CD4-positive, alpha-beta T cell (primary cell): ENCODE measurements around the gene SLC5A6. TPM values are rescaled to one million over a fixed set of nuclear protein-coding genes. Genes with fewer than 3 reads are reported as not detected.

Experiments
- ATAC-seq: fragments of 200-7000 bp; cut with Tn5 transposase; one replicate; pipeline ENCODE4 v1.10.0; 2022; ENCODE audit warnings: mild to moderate bottlenecking; ENCODE audit not compliant: poor library complexity
- CTCF ChIA-PET: fragments of 350-600 bp; sonication (Branson Sonifier 250); formaldehyde crosslinking; loops from one replicate; lab custom pipeline; 2021; ENCODE audit warnings: antibody characterized with exemption, inconsistent platforms; lab: Charles Lee
- POLR2A ChIA-PET: fragments of 350-600 bp; sonication (Branson Sonifier 250); formaldehyde crosslinking; loops from one replicate; lab custom pipeline; 2021; ENCODE audit warnings: antibody characterized with exemption, inconsistent platforms; lab: Charles Lee
- DNase-seq, 14 experiments: peaks; one replicate each; pipeline ENCODE4 v3.0.0-alpha.2; 2013 to 2020; ENCODE audit warnings: mixed read lengths in 2 of 14
- H3K27ac ChIP-seq, 2 donors: one replicate each; pipeline versions ENCODE4 v1.5.1 to v1.7.0; 2013; ENCODE audit warnings: low read length in 2 of 2, low read depth in 1 of 2, mild to moderate bottlenecking in 1 of 2
- H3K27me3 ChIP-seq, 2 experiments: 1 replicate in 1 of 2; 2 replicates in 1 of 2; pipeline versions ENCODE4 v1.6.1 to v1.7.0; 2013; ENCODE audit warnings: low read length in 2 of 2, control low read depth in 1 of 2, mild to moderate bottlenecking in 1 of 2, moderate library complexity in 1 of 2; ENCODE audit not compliant: insufficient read depth in 2 of 2, control insufficient read depth in 1 of 2
- H3K36me3 ChIP-seq: one replicate; pipeline ENCODE4 v1.6.1; 2013; ENCODE audit warnings: low read length, control low read depth; ENCODE audit not compliant: insufficient read depth
- H3K4me1 ChIP-seq: one replicate; pipeline ENCODE4 v1.6.1; 2013; ENCODE audit warnings: low read length, control low read depth; ENCODE audit not compliant: insufficient read depth
- H3K4me3 ChIP-seq: one replicate; pipeline ENCODE4 v1.5.1; 2013; ENCODE audit warnings: mild to moderate bottlenecking, low read length, moderate library complexity
- H3K9me3 ChIP-seq, 2 experiments: 1 replicate in 1 of 2; 2 replicates in 1 of 2; pipeline versions ENCODE4 v1.6.1 to v1.7.0; 2013; ENCODE audit warnings: low read length in 2 of 2, mild to moderate bottlenecking in 2 of 2, control low read depth in 1 of 2, moderate library complexity in 1 of 2; ENCODE audit not compliant: control insufficient read depth in 1 of 2, insufficient read depth in 1 of 2
- H3K27ac Mint-ChIP-seq: one replicate; pipeline ENCODE4 v1.8.0; 2020; ENCODE audit warnings: mixed read lengths
- H3K27me3 Mint-ChIP-seq: one replicate; pipeline ENCODE4 v1.8.0; 2021; ENCODE audit warnings: mixed read lengths
- H3K36me3 Mint-ChIP-seq: one replicate; pipeline ENCODE4 v1.8.0; 2021; ENCODE audit warnings: low read depth, mixed read lengths
- H3K4me1 Mint-ChIP-seq: one replicate; pipeline ENCODE4 v1.8.0; 2021; ENCODE audit warnings: low read depth, mixed read lengths
- H3K4me3 Mint-ChIP-seq: one replicate; pipeline ENCODE4 v1.8.0; 2020; ENCODE audit warnings: mild to moderate bottlenecking, mixed read lengths
- H3K9me3 Mint-ChIP-seq: one replicate; pipeline ENCODE4 v1.8.0; 2020; ENCODE audit warnings: mixed read lengths
- CTCF ChIP-seq: fragments of 200-600 bp; IDR thresholded peaks from one replicate; pipeline ENCODE4 v1.8.0; 2022; ENCODE audit warnings: antibody characterized with exemption, mild to moderate bottlenecking
- intact Hi-C, 2 experiments: fragments of 100-400 bp; cut with DNase I in 1 of 2; cut with micrococcal nuclease in 1 of 2; formaldehyde crosslinking; loops; one replicate each; pipeline versions ENCODE4 v1.15.1 to v1.9.0; 2023 to 2025; cut with DNase I, micrococcal nuclease
- total RNA-seq, 174 experiments: library from RNA in 2 of 174; stranded (reverse) in 2 of 174; gene quantifications; one replicate each; pipeline ENCODE4 v1.2.3 and lab custom pipeline; 2021 to 2026

Gene SLC5A6
- total RNA-seq, 2 experiments from 2014 or later = 196 to 207 TPM

DNA sequence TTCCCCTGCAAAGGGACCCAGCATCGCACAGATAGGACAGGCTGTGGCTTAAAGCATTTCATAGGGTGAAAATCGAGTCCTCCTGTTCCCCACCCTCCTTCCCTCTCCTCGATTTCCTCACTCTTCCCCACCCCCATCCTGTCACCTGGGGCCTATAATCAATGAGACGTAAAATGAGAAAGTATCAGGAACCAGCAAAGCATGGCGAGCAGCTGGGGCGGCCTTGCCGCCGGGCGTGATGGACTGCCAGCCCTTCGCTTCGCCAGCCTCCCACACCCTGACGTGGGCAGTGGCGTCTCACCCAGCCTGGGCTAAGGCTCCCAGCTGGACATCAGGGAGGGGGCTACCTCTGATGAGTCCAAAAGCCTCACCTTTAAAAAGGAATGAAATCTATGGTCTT is 39.7 kb upstream of the SLC5A6 start:
- ChIA-PET CTCF (interaction anchor here (0.8 to 1.3 kb wide), 3 partner anchors 13 to 52 kb away, joined by 3 to 4 read pairs (median 3); no protein-coding TSS in a partner anchor), POLR2A (no interaction called here)
- ATAC-seq (no peak), DNase-seq (no peak)
- H3K4me3 Mint-ChIP-seq = no peak overlapping the region
- H3K36me3 ChIP-seq = no peaks in the 10 kb centered on the region
- H3K9me3 Mint-ChIP-seq = no peaks in the 10 kb centered on the region
- no peak overlapping the region for H3K27ac ChIP-seq
- peaks cover 49% of the 10 kb centered on the region for H3K27me3 Mint-ChIP-seq
- intact Hi-C loops = no loop called here
- H3K9me3 ChIP-seq = no peaks in the 10 kb centered on the region
- peaks cover 6% of the 10 kb centered on the region for H3K4me1 ChIP-seq
- H3K27me3 ChIP-seq = peaks cover 18 to 27% of the 10 kb centered on the region in 2 experiments
- H3K27ac Mint-ChIP-seq = no peak overlapping the region
- H3K4me1 Mint-ChIP-seq = no peaks in the 10 kb centered on the region
- no peak for TF ChIP-seq CTCF
- no peak overlapping the region for H3K4me3 ChIP-seq
- no peaks in the 10 kb centered on the region for H3K36me3 Mint-ChIP-seq

DNA sequence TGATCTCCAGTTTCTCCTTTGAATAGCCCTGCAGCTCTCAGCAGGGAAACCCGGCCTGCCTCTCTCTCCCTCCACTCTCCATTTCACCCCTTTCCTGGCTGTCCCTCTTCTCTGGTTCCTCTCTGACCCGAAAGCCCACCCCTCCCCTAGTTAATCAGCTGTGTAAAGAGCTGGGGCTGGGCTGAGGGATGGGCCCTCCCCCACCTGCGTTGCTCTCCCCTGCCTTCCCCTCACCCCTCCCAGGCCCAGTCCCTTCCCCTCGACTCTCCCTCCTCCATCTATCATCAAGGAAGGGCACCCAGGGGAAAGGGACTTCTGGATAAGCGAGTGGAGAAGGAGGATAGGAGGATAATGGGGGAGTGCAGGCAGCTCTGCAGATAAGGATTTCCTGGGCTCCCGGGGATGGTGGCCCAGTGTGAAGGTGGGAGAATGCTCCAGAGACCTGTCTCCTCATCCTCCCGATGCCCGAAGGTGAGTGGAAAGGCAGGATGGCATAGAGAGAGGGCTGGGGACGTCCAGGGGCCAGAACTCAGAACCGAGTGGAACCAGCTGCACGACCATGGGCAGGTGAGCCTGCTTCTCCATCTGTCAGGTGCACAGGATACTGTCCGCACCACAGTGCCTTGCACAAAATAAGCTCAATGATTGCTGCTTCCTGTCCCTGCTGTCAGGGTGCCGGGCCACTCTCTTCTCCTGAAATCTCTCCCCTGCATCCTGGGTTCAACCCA is 38.7 kb upstream of the SLC5A6 start:
- DNase-seq = no peak
- Mint-ChIP-seq H3K4me1 (no peaks in the 10 kb centered on the region), H3K27me3 (peaks cover 39% of the 10 kb centered on the region), H3K4me3 (no peak overlapping the region), H3K27ac (no peak overlapping the region), H3K9me3 (no peaks in the 10 kb centered on the region), H3K36me3 (no peaks in the 10 kb centered on the region)
- H3K27me3 ChIP-seq = peaks cover 14 to 19% of the 10 kb centered on the region in 2 experiments
- peaks cover 6% of the 10 kb centered on the region for H3K4me1 ChIP-seq
- intact Hi-C loops = loop anchor here (1.0 kb wide), 2 partner anchors 29 to 52 kb away; no protein-coding TSS in a partner anchor
- TF ChIP-seq CTCF = no peak
- CTCF ChIA-PET = interaction anchor here (0.8 to 1.3 kb wide), 3 partner anchors 14 to 53 kb away, joined by 3 to 4 read pairs (median 3); no protein-coding TSS in a partner anchor
- no peak overlapping the region for H3K4me3 ChIP-seq
- no peak for ATAC-seq
- H3K27ac ChIP-seq = no peak overlapping the region
- H3K9me3 ChIP-seq = no peaks in the 10 kb centered on the region
- POLR2A ChIA-PET = no interaction called here
- no peaks in the 10 kb centered on the region for H3K36me3 ChIP-seq

- H3K27ac ChIP-seq = no peak overlapping the region
- peaks cover 6% of the 10 kb centered on the region for H3K4me1 ChIP-seq
- peaks cover 11 to 15% of the 10 kb centered on the region in 2 experiments for H3K27me3 ChIP-seq
- no peak overlapping the region for H3K4me3 ChIP-seq
- DNase-seq = peak; percentile 9 to 65 (median 40)
- Mint-ChIP-seq H3K4me3 (no peak overlapping the region), H3K36me3 (no peaks in the 10 kb centered on the region), H3K27me3 (peaks cover 32% of the 10 kb centered on the region), H3K27ac (no peak overlapping the region), H3K4me1 (no peaks in the 10 kb centered on the region), H3K9me3 (no peaks in the 10 kb centered on the region)
- no peaks in the 10 kb centered on the region for H3K9me3 ChIP-seq
- peak; percentile 46 for TF ChIP-seq CTCF
- intact Hi-C loops = loop anchor here (1.0 kb wide), 2 partner anchors 30 to 53 kb away; no protein-coding TSS in a partner anchor
- no peaks in the 10 kb centered on the region for H3K36me3 ChIP-seq
- ATAC-seq = peak; percentile 78
- ChIA-PET CTCF (interaction anchor here (1.1 kb wide), 1 partner anchor 53 kb away, joined by 4 read pairs; no protein-coding TSS in a partner anchor), POLR2A (no interaction called here)
These were observed 38.0 kb upstream of the SLC5A6 start for GRCh38 chr2:27249891-27250651.
